Activated T-cell treated with anti-CD3 and anti-CD28 coated beads for 1 hour (primary cell): ENCODE measurements around the gene FOXF2.
A peak's percentile ranks its signal among the peaks of the same experiment; 100 is the strongest.

Experiments used
- DNase-seq: peaks from one replicate; pipeline ENCODE4 v3.0.0-alpha.2; 2020; ENCODE audit warnings: low read depth

The FOXF2 gene

DNA sequence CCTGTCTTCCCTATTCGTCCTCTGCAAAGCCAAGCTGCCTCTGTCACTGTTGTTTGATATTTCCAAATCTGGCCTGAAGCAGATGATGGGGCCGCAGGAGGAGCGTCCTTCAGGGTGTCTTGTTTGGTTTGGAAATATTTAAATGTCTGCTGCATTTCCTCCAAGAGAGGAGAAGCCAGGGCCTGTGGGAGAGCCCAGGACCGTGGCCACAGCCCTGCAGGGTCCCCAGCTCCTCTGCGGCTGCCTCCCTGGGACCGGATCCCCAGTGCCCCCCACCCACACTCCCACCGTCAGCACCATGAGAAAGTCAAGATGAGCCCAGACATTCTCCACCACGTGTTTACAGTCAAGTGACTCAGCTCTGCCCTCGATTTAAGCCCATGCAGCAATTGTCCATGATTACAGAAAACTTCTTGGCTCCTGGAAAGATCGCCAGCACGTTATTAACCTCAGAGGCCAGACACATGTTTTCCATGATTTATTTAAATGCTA is 18.2 kb downstream of the FOXF2 start:
- DNase-seq, result no peak

DNA sequence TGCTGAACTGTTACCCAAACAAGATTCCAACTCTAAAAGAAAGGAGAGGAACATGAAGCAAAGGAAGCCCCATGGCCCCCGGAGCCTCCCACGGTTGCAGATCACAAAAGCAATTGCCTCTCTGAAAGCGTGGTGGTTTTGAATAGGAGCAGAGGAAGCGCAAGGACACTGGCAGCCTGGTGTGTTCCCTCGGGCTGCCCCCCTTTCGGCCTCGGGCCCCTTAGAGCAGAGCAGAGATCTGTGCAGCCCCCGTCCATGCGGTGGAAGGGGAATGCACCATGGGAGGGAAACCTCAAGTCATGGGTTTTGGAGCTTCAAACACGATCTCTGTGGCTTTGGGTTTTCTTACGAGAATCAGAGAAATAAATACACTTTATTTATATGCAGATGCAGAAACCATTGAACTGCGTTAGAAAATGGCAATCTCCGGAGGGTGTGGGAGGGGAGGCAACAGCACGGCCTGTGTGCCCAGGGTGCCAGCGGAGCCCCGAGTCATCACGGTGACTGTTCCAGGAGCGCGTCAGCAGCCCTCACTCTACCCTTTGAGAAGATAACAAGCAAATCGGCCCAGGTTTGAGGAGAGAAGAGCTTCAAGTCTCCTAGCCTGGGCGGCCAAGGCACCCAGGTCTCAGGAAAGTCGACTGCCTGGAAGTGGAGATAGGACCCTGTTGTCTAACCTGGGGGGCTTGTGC is 20.5 kb downstream of the FOXF2 start:
- no peak for DNase-seq

DNA sequence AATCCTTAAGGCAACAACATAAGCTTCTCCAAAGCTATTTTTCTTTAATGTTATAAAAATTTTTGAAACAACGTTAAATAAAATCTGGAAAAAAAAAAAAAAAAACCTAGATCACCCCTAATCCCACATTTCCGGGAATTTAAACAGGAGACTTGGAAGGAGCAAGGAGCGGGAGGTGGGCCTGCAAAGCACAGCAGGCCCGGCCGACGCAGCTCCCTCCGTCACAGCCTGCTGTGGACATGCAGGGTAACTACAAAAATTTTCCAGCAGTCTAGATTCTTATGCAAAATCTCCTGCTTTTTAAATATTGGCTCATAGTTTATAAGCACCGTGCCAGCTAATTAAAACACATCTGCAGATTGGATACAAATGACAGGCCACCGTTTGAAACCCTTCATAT is 23.5 kb downstream of the FOXF2 start:
- DNase-seq, result no peak

DNA sequence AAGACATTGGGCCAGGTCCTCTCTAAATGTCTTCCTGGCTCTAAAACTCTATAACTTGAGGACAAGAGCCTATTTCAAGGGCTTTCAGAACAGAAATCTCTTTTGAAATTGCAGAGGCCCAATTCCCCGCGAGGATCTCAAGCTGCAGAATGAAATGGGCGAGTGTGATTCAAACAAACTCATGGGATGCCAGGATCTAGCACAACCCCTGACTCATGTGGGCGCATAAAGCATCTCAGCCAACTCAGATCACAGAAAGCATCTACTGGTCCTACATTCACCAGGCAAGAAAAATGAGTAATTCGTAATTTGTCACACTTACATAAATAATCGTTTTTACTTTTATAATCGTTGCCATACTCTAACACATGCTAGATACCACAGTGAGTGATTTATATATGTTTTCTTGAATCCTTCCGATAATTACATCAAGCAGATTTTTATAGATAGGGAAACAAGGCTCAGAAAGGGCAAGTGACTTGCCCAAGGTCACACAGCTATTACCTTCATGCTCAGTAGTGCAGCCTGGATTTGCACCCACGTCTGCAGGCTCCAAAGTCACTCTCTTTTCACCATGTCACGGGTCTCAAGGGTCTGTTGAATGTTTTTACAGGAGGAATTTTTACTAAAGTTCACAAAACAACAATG is 26.2 kb downstream of the FOXF2 start:
- no peak for DNase-seq

DNA sequence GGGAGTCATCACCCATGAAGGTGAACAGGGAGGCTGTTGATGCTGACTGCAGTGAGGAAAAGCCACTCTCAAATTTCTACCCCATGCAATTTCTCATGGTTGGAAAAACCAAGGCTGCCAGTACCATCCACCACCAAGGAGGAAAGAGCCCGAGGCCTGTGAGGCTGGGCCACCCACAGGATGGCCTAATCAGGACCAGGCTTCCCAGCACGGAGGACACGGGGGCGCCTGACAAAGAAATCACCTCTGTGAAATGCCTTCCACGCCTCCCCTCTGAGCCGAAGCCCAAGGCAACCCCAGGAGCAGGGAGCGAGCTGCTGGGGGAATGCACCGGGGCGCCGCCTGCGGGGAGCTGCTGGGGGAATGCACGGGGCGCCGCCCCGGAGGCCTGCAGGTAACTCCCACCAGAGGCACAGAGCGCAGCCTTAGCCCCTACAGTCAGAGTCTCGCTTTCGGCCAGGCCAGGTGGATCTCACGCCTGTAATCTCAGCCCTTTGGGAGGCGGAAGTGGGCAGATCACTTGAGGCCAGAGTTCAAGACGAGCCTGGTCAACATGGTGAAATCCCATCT is 26.9 kb downstream of the FOXF2 start:
- DNase-seq, result no peak

DNA sequence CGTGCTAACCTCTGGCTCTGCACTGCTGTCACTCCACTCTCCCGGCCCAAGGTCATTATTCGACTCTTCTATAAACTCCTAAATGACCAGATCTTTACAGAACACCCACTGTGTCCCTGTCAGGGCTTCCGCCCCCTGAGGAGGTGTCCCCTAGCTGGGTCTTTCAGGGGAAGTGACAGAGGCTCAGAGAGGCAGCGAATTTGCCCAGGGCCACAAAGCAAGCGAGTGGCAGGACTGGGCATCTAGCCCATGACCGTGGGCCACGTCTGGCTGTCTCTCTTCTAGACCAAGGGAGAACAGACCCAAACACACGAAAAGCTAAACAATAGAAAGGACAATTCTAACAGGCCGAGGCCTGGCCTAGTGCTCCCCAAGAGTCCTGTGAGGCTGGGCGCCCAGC is 27.4 kb downstream of the FOXF2 start:
- DNase-seq, result no peak

DNA sequence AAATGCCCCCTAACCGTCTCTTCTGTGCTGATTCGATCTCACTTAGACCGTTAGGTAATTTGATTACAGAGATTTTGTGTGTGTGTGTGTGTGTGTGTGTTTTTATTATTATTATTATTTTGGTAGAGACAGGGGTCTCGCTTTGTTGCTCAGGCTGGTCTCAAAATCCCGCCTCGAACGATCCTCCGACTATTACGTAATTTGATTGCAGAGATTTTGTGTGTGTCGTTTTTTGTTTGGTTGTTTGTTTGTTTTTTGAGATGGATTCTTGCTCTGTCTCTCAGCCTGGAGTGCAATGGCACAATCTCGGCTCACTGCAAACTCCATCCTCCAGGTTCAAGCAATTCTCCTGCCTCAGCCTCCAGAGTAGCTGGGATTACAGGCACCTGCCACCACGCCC is 28.3 kb downstream of the FOXF2 start:
- DNase-seq, result no peak

DNA sequence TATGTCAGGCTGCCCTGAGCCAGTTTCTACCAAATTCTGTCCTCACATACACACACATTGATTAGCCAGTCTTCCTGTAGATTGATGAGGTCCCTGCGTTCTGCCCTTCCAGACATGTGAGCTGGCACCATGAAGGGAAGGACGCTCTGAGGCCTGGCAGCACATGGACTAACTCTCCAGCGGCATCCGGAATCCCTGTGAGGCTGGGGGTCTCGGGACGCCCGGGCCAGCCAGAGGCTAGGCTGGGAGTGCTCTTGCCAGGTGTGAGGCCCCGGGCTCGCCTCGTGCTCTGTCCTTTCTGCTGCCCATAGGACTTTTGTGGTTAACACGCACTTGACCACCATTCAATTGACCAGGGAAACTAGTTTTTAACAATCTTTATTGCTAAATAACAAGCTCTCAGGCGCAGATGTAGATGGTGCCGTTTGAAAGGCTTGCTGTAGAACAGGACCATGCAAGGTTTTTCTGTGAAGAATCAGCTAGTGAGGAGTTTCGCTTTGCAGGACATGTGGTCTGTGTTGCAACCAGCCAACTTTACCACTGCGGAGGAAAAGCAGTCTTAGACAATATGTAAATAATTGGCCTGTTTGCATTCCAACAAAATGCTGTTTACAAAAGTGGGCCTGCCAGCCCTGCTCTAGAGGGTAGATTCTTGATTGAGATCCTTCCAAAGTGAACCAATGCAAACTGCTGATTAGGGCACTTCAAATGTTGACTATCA is 29.3 kb downstream of the FOXF2 start:
- no peak for DNase-seq

DNA sequence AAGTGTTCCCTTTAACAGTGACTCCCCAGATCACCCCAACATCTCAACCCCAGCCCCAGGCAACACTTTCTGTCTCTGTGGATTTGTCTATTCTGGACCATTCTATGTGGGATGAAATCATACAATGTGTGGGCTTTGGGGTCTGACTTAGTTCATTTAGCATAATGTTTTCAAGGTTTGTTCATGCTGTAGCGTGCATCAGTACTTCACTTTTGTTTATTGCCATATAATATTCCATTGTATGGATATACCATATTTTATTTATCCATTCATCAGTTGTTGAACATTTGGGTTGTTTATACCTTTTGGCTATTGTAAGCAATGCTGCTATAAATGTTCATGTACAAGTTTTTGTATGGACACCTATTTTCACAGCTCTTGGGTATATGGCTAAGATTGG is 31.0 kb downstream of the FOXF2 start:
- DNase-seq, result no peak

DNA sequence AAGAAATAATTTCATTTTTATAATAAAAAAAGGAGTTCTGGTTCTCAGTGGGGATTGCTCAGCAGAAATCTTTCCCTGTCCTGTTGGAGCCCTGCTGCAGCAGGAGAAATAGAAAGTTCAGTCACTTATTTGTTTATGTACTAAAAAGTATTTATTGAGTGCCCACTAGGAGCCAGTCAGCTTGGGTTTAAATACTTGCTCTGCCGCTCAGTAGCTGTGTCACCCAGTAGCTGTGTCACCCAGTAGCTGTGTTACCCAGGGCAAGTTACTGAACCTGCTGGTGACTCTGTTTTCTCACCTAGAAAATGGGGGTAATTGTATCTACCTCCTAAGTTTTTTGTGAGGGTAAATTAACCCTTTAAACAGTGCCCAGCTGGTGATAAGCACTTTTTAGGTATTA is 32.9 kb downstream of the FOXF2 start:
- no peak for DNase-seq

DNA sequence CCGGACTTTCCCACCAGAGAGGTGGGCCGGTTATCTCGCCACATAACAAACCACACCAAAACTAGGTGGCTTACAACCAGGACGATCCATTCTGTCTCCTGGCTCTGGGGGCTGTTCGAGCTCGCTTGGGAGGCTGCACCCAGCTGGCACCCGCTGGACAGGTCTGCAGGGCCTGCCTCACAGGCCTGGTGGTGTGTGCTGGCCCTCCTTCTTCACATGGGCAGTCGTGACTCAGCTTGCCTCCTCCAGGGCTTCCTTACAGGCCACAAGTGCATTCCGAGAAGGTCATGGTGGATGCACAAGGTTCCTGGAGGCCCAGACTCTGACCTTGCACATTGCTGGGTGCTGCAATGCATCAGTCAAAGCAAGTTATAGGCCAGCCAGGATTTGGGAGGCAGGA is 34.2 kb downstream of the FOXF2 start:
- no peak for DNase-seq

DNA sequence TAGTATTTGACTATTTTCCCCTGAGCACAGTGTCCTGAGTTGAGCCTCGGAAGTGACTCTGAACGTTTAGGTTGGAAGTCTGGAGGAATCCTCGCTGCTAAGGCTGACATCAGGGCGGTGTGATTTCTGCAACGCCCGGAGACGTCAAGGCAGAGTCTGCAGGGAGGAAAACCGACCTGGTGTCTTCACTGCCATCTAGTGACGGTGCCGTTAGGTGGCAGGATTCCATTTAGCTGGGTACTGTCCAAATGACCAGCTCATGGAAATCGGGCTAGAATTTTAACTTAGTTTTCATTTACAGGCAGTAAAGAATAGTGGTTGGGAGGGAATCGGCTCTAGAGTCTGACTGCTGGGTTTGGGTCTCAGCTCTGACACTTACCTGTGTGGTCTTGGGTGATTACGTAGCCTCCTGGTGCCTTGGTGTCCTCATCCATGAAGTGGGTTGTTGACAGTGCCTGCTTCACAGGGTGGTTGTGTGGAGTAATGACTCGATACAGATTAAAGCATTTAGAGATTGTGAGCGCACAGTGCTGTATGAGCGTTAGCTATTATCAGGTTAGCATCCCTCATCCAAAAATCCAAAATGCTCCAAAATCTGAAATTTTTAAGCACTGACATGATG is 35.0 kb downstream of the FOXF2 start:
- no peak for DNase-seq

DNA sequence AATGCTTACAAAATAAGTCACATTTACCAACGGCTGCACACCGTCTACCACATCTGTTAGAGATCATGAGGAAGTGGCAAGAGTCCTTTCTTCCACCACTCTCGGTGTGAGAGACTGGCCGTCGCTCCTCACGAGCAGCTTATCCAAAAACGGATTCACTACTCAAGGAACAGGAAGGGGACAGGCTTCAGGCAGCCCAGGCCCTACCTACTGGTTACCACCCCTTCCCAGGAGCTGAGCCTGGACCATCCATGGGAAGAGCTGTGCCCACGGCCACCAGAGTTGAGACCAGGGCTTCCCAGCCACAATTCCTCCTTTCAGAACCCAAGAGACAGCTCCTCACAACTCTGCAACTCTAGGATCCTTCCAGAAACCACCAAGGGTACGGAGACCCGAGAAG is 37.0 kb downstream of the FOXF2 start:
- no peak for DNase-seq

DNA sequence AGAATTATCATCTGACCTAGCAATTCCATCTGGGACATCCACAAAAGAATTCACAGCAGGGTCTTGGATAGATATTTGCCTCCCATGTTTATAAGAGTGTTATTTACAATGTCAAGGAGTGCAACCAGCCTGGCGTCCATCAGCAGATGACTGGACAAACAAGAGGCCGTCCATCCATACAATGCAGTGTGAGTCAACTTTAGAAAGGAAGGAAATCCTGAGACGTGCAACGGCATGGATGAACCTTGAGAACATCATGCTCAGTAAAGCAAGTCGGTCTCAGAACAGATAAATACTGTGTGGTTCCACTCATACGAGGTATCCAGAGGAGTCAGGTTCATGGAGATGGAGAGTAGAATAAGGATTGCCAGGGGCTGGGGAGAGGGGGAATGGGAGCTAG is 46.4 kb downstream of the FOXF2 start:
- DNase-seq, result no peak

DNA sequence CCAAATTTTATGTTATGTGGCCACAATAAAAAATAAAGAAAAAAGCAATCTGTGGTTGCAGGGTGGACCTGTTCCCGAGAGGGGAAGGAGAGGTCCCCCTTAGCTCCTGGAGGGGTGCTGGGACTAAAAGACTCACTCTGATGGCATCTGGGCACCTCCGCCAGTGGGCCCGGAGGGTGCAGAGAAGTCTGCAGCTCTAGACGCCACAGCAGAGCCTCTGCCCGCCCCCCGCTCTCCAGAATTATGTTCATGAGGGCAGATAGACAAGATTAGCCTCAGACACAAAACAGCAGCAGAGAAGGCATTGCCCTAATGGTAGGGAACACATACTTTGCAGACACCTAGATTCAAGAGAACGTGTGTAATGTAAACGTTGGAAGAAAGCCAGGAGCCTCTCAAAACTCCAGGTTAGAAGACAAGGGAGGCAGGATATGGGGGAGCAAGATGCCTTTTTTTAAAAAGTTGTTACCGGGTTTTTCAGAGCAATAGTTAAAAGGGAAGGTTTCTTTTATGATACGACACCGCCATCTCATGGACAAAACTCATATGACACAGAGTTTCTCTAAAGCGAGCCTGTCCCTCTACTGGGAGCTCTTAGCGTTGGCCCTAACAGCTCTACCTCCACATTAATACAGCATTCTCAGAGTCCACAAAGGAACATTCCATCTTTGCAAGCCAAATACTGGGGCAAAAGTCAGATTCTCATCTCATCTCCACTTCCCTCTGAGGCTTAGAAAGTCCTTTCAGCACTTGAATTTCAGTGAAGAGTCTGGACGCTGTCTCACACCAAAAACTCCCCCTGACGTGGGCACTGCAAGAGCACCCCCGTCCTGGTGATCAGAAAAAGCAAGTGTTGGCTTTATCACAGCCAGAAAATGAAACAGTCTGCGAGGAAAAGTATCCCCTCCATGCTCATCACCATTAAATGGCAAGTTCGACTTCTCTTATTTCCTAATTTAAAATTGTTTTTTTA is 47.2 kb downstream of the FOXF2 start:
- DNase-seq, result peak; percentile 28

DNA sequence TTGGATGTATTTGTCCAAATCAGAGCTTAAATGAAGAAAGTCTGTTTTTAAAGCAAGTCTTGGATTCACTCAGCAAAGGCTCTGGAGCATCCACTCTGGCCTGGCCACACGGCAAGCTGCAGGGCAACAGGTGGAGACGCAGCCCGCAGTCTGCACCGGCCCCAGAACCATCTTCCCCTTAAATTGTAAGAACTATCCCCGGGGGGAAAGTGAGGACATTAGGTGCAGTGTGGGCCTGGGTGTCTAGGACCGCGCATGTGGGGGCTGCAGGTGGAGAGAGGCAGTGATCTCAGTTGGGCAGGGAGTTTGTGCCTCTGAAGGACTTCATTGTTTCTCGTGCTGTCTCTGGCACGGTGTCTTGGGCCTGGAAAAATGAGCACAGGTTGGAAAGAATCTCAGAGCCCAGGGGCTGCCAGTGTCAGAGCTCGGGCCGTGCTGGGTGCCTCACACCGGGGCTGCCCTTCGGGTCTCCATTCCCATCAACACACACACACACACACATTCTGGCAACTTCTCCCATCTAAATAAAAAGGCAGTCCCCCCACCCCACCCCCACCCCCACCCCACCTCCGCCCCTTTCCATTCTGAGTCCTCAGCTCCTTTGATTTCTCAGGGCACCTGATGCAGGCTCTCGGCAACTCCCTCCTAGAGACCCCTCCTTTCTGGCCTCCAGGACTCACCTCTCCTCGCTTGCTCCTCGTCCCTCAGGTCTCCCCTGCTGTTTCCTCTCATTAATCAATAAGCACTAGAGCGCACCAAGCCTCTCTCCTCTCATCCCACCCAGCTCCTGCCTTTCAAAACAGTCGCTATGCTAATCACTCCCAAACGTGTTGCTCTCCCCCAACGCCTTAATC is 48.4 kb downstream of the FOXF2 start:
- DNase-seq, result no peak

DNA sequence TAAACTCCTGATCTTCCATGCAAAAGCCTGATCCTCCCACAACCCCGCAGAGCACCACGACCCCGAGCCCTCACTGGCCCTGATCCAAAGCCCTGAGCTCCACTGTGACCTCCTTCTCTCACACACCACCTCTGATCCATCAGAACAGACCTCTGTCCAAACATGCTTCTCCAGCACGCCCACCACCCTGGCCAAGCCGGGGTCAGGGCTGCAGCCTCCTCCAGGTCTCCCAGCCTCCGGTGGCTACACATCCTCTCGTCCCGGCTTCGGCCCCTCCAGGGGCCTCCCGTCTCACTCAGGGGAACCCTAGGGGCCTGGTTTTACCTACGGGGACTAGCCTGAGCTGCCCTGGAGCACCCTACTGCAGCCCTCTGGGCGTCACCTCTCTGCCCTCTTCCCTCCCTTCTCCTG is 49.1 kb downstream of the FOXF2 start:
- DNase-seq, result no peak

DNA sequence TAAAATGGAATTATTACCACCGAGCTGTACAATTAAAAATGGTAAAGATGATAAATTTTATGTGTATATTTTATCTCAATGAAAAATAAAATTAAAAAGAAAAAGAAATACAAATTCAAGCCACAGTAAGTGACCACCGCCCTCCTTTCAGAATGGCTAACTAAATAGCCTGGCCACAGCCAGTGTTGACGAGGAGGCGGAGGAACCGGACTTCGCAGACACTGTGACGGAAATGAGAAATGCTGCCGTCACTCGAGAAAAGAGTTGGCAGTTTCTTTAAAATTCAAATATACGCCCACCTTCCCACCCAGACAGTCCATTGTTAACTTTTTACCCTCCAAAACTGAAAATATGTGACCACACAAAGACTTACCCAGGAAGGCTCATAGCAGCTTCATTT is 50.0 kb downstream of the FOXF2 start:
- DNase-seq, result no peak

DNA sequence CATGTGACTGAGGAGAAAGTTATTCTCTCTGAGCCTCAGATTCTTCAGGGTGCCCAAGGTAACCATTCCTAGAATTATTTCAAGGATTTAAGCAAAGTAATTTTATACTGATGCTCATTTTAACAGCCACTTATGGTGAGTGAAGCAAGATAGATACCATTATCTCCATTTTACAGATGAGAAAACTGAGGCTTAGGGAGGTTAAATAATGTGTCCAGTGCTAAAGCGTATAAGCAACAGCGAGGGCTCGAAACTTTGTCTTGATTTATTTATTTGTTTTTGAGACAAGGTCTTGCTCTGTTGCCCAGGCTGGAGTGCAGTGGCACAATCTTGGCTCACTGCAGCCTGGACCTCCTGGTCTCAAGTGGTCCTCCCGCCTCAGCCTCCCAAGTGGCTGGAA is 53.6 kb downstream of the FOXF2 start:
- DNase-seq, result no peak
